ENCODE results near the gene FAR2. TPM values are rescaled to one million over a fixed set of nuclear protein-coding genes. Genes with fewer than 3 reads are reported as not detected.
"Not testable (repeated sequence)": the region's sequence is repeated elsewhere in the genome, so short reads cannot be mapped to it uniquely, and the experiment has no call there.

The FAR2 gene
- total RNA-seq, 2 donors from 2014 or later, result 9.6 to 10.3 TPM

DNA sequence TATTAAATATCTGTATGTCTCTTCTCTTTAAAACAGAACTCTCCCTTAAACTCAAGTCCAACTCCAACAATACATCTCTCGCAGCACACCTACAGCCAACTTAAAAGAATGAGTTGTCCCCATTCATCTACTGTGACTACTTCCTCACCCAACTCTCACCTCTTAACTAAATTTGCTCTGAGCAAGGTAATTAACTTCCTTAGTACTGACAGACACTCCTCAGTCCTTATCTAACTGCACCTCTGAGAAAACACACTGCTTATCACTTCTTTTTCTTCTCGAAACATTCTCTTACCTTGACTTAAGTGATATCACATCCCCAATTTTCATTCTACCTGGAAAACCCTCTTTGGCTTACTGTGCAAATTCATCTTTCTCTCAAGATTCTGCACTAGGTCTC is 224.9 kb downstream of the FAR2 start:
- intact Hi-C loops (cut with DNase I), result no loop called here
- no peak for DNase-seq (ENCODE audit: low spot score)

DNA sequence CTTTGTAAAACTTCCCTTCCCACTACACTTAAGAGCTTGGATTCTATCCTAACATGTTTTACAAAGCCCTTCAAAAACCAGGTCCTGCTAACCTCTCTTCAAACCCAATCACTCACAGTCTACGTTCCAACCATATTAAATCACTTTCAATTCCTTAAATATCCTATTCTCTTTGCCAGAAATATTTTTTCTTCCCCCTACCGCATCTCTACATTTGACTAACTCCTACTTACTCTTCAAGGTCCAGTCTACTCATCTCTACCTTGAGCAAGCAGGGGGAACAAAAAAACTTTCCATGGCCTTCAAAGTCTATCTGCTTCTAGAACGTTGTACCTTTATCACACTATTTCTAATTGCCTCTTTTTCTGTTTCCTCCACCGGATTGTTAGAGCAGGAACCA is 225.8 kb downstream of the FAR2 start:
- no peak for DNase-seq (ENCODE audit: low spot score)
- intact Hi-C loops (cut with DNase I), result no loop called here

DNA sequence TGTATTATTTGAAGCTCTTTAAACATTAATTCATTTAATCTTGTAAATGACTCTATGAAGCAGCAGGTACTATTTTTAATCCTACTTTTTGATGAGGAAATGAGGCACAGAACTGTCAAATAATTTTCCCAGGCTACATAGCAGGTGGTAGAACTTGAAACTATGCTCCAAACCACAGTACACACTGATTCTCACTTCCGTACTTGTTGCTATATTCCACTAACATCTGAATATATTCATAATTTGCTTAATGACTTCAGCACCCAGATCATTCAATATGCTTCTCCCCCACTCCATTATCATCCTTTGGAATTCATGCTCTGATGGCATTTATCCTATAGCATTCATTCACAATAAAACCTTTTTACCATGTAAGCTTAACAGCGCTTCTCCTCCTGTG is 227.0 kb downstream of the FAR2 start:
- intact Hi-C loops (cut with DNase I), result no loop called here
- DNase-seq (ENCODE audit: low spot score), result no peak

DNA sequence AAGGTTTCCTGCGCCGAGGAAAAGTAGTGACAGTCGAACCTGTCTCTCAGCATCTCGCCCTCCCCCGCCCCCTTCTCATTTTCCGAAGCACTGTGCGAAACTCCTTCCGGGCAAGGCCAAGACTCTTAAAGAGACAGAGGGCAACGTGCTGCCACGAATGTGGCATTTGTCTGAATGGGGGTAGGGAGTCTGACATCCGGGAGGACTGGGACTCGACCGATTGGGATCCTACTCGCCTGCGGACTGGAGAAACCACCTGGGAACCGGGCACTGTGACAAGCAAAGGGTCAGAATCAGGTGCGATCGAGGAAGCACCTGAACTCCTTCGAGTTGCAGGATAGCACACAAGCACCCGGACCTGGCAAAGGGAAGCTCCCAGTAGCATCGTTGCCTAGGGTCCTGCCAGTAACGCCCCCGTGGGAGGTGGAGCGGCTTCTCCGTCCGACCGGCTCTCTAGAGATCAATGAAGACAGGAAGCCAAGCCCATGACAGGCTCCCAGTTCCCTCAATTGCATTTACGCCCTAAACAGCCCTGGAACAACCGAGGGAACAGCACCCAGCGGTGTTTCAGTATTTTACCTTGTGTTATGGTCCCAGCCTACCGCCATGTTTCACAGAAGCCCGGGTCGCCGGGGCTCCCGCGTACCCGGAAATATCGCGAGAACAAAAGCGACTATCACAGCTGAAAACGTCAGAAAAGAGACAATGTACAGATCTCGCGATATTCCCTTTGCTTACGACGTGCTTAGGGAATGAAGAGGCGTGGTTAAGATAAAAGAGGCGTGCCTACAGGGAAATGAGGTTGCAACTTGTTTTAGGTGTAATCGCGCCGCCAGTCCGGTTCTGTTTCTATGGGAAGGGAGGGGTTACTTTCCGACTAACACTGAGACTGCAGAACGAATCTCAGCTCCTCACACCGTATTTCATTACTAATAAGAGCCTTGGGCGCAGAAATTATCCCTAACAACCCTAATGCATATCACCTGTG is 231.8 kb downstream of the FAR2 start, which contains the start of gene ERGIC2:
Gene ERGIC2, minus strand, starts transcription at position 637 of the 988 bp plus-strand sequence. CDS start 9,539 bp downstream, outside the sequence.
- intact Hi-C loops (cut with DNase I), result no loop called here
- DNase-seq (ENCODE audit: low spot score), result peak; percentile 96

DNA sequence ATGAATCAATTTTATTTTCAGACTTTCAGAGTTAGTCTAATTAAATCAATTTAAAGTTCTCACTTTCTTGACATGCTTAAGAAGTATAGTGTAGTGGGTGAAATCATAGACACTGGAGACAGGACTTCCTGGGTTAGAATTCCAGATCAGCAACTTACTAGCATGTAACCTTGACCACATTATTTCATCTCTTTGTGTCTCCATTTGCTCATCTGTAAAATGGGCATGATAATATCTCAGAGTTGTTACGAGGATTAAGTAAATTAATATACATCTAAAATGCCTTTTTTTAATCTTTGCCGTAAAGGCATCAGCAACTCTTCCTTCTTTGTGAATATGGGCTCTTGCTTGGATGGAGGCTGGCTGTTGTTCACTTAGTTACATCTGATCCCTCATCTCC is 233.2 kb downstream of the FAR2 start:
- no peak for DNase-seq (ENCODE audit: low spot score)
- intact Hi-C loops (cut with DNase I), result no loop called here

DNA sequence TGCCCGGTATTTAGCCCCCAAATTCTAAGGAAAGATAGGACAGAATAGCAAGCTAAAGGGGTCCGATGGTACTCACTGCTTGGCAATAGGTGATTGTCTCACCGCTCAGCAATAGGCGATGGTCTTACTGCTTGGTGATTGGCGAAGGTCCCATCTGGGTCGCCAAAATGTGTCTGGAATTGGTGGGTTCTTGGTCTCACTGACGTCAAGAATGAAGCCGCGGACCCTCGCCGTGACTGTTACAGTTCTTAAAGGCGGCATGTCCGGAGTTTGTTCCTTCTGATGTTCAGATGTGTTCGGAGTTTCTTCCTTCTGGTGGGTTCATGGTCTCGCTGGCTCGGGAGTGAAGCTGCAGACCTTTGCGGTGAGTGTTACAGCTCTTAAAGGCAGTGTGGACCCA is 236.1 kb downstream of the FAR2 start:
- peak; percentile 45 for DNase-seq (ENCODE audit: low spot score)
- intact Hi-C loops (cut with DNase I), result not testable (repeated sequence)

Other genes starting within 250 kb of the FAR2 start
- gene ERGIC2, start 231.9 kb downstream of the FAR2 start, total RNA-seq, result 10 to 100 TPM; 79.5 to 93.4 TPM